Stimulated activated CD4-positive, alpha-beta T cell treated with anti-CD3 and anti-CD28 coated beads, TNF-alpha, amount 100 ng/mL, for 48 hours (primary cell): Measurements from ENCODE around the gene USP16.
"Not testable (repeated sequence)": the region's sequence is repeated elsewhere in the genome, so short reads cannot be mapped to it uniquely, and the experiment has no call there.

Experiments used
- DNase-seq, 3 donors: peaks; one replicate each; pipeline ENCODE4 v3.0.0-alpha.2; 2020; ENCODE audit warnings: low read depth in 3 of 3

USP16 gene

DNA sequence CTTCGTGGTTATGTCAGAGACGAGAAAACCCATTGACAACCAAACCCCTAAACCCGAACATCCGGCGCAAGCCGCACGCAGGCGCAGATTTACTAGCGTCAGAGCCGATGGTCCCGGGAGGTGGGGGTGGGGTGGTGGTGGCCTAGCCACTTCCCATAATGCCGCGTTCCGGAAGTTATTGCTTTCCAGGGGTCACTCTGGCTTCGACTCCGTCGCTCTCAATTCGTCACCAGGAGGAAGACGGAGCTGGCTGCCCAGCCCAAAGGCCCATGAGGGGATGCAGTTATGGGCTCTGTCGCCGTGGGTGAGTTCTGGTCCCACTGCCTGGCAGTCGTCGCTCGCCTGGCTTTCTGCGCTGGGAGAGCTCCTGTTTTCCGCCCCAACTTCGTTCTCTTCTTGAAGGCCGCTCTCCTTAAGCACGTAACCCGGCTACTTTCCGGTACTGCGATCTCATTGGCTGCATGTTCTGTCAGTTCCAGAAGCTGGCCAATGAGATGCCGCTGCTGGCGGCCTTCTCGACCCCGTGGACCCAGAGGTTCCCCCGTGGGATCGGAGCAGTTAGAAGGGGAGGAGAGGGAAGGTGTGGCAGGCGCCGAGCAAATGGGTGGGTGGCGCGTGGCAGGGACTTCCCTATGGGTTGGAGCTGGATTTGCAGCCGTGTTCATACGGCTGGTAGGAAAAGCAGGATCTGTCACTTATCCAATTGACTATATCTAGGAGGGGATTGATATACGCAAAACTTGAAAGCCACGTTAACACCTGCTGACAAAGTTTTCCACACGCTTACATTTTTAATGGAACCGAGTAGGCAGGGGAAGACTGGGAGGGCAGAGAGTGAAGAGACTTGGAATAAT lies at the start of gene USP16:
USP16 (plus strand) TSS at position 195 of the 854 bp plus-strand sequence. CDS start 3,246 bp downstream, outside the sequence.
- peak; percentile 82 to 90 (median 82) for DNase-seq

DNA sequence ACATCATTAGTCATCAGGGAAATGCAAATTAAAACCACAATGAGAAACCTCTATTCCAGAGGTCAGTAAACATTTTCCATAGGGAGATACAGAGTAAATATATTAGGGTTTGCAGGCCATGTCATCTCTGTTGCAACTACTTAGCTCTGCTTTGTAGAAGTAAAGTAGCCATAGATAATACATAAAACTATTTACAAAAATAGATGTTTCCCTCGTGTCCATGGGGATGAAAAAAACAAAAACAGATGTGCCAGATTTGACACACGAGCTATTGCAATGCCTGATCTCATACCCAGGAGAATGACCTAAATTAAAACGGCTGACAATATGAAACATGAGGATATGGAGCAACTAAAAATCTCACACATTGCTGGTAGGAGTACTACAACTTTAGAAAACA lies 49.1 kb upstream of the USP16 start:
- no peak for DNase-seq

DNA sequence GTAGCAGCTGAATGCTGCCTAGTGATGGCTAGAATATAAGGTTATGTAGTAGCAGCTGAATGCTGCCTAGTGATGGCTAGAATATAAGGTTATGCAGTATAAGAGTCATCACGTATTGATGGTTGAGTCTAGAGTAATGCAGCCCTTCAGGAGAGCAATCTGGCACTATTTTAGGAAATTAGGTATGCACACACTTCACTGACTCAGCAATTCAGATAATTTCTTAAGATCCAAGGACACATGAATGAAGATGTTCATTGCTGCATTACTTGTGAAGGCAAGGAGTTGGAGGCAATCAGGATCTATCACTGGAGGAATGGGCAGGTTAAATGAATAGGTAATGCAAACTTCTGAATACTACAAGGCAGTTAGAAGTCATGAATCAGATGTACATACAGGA lies 45.4 kb upstream of the USP16 start:
- DNase-seq: no peak

DNA sequence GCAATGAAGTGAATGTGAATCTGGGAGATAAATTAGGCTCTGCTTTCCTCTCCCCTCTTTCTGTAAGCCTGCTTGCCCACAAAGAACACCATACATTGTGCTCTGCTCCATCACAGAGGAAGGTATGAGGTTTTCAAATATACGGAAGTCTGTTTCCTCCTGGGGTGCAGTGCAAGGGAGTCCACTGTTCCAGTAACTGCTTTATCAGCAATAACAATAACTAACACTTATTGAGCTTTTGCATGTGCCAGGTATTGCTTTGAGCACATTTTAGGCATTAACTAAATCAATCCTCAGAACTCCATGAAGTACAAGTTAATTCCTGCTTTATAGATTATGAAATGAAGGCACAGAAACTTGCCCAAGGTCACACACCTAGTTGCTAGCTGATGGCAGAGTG lies 41.8 kb upstream of the USP16 start:
- no peak for DNase-seq

DNA sequence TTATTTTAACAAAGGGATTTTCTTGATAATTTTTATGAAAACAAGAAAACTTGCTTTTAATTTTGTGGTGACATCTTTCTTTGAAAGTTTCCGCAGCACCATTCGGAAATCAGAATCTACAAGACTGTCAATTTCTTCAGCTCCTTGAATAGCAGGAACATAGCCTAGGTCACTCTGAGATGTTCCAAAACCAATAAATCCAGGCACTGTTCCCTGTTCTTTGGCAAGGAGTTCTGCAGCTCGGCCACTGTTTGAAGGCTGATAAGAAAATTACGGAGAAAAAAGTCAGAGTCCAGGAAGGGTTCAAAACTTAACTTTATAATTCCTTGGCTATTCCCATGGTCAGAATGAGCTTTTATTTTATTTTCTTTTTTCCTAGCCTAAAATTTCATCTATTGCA lies 37.8 kb upstream of the USP16 start:
- no peak for DNase-seq

DNA sequence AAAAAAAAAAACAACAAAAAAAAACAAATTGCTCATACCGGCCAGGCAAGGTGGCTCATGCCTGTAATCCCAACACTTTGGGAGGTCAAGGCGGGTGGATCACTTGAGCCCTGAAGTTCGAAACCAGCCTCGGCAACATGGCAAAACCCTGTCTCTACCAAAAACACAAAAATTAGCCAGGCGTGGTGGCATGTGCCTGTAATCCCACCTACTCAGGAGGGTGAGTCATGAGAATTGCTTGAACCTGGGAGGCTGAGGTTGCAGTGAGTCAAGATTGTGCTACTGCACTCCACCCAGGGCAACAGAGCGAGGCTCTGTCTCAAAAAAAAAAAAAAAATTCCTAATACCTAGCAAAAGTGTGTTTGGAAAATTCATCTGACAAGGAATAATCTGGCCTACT lies 36.3 kb upstream of the USP16 start:
- DNase-seq: peak in 2 of 3 donors; percentile 11 to 17

DNA sequence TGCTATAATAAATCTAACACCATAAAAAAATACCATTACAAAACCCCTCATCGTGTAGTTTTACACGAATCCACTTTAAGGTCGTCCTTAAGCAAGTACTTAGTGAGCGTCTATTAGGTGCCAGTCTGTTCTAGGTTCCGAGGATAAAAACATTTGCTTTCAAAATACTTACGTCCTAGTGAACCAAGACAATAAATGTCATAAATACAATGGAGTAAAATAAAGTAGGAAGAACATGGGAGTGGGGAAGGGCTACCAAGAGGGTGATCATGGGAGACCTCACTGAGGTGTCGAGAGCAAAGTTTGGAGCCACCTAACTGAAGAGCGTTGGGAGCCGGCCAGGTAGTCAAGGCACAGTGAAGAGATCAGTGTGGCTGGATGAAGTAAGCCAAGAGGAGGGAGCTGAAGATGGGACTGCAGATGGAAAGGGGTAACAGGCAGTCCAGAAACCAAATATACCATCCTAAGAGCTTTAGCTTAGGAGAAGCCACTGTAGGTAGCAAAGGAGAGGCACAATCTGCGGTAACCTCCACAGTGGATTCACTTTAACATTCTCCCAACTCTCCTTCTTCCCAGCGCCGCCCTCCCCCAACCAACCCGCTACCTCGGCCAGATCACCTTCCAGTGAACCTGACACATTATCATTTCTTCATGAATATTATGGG lies 32.5 kb upstream of the USP16 start:
- no peak for DNase-seq

DNA sequence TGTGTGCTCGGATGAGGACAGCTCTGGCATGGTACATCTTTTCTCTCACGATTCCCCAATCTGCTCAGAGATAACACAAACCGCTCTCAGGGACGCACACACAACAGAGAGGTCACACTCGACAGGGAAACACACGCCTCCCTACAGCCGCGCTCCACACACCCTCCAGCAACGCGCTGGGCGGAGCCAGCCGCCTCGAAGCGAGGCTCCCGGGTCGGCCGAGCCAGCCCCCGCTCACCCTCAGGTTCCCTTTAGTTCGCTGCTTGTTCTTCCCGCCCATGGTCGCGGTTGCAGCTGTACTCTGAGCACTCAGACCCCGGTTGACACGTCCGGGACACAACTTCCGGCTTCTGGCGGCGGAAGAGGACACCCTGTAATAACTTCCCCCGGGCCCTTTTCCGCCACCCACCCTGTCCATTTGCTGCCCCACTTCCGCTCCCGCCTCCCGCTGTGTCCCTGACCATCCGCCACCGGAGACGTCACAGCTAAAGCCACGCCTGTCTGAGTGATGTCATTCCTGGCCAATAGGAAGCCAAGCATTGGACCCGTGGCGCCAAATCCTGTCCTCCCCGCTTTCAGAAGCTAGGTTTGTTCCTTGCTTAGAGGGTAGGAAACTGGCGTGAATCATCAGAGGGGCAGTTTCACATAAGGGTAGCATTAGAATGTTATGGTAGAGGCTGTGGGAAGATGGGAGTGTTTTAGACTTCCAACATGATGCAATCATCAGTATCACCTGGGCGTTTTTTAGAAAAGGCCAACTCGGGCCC lies 31.8 kb upstream of the USP16 start, which contains the start of gene LTN1:
LTN1 (minus strand) TSS at position 352 of the 767 bp plus-strand sequence; CDS start at position 280, 72 bp downstream.
- peak; percentile 97 to 99 (median 99) for DNase-seq

DNA sequence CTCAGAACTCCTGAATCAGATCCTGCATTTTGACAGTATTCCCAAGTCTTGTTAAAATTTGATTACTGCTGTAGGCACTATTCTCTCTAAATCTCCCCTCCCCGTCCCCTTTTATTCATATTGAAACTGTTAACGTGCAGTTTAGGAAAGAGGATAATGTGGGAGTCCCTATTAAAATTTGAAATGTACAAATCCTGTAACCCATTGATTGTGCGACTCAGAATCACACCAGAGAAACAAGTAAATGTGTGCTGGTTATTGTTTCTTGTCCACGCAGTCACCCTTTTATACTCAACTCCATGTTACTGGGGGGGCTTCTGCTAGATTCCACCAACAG lies 31.2 kb upstream of the USP16 start:
- DNase-seq: no peak

DNA sequence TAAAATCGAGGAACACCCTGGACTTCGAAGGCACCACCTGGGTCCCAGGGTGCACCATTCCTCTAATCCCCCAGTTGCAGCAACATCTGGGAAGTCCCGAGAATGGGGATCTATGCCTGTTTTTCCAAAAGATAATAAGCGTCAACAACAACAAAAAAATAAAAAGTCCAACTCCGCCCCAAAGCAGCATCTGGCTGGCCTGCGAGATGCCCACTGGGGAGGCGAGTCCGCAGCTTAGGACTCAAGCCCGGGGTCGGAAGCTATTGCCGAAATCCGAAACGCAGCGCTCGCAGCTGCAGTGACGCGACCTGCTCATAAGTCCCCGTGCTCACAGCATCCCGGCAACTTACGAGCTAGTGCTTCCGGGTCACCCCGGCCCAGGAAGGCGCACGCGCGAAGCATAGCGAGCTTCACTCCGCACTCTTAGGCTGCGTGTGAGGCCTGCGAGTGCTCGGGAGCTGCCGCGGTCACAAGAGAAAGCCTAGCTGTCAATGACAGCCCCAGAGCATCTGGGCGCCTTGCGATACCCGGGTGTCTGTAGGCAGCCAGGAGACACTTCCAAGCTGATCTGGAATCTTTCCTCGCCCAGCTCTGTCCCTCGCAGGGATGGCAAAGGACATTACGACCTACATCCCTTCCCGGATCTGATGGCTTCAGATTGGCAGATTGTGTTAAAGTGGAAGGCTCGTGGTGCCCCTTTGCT lies 21.9 kb upstream of the USP16 start:
- peak; percentile 87 to 92 (median 88) for DNase-seq

DNA sequence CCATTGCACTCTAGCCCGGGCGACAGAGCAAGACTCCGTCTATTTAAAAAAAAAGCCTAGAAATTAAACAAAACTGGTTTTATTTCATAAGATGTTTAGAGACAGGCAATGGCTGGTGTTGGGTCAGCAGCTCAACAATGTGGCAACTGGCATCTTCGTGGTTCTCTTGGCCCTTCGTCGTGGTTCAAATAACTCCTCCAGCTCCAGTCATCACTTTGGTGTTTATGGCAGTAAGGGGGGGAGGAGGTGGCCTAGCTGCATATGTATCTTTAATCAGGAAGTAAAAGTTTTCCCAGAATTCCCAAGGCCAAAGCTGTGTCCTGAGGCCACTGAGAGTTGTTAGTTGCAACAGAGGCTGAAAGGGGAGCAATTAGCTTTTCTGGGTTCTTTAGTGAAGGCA lies 18.8 kb upstream of the USP16 start:
- DNase-seq: no peak

DNA sequence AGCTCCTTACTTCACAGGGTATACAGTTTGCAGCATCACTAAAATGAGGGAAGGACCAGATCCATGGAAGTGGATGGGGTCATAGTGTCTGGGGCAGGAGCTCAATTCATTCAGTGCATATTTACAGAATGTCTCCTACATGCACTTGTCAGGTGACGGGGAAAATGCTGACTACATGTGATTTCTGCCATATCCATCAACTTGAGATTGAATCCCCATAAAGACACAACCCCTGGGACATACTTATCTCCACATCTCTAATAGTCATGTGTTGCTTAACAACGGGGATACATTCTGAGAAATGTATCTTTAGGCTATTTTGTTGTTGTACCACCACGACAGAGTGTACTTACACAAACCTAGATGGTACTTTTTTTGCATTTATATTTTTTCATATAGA lies 17.3 kb upstream of the USP16 start:
- DNase-seq: no peak

DNA sequence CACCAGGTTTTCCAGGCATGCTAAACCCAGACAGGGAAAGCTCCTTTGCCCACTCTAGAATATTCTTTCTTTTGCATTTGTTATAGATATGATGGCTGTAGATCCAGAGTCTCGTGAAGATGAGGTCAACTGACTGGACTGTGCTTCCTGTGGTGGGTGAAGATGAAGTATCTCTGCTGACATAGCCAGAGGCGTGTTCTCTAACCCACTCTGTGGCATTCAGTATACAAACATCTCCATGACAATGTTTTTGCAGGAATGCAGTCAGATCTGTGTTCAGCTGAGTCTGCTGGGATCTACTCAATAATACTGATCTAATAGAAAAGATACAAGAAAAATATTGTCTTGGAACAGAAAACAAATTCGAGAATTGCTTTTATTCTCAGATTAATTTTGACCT lies 16.7 kb upstream of the USP16 start:
- no peak for DNase-seq

DNA sequence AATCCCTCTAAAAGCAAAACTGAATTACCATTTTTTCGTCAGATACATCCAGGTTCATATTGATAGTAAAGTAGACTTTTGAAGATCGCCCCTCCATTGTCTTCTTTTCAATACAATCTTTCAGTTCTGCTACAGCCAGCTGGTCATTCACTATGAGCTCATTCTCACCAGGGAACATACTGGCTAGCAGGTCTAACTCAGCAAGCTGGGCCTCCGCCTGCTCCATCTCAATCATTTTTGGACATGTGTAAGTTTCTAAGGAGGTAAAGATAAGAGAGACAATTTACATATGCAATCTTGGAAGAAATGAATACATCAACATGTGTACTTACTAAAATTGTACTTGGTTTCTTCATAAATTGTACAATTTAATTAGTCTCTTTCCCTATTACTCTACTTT lies 16.1 kb upstream of the USP16 start:
- DNase-seq: no peak

DNA sequence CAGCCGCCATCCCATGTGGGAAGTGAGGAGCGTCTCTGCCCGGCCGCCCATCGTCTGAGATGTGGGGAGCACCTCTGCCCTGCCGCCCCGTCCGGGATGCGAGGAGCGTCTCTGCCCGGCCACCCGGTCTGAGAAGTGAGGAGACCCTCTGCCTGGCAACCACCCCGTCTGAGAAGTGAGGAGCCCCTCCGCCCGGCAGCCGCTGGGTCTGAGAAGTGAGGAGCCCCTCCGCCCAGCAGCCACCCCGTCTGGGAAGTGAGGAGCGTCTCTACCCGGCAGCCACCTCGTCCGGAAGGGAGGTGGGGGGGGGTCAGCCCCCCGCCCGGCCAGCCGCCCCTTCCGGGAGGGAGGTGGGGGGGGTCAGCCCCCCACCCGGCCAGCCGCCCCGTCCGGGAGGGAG lies 13.2 kb upstream of the USP16 start:
- not testable (repeated sequence) for DNase-seq

DNA sequence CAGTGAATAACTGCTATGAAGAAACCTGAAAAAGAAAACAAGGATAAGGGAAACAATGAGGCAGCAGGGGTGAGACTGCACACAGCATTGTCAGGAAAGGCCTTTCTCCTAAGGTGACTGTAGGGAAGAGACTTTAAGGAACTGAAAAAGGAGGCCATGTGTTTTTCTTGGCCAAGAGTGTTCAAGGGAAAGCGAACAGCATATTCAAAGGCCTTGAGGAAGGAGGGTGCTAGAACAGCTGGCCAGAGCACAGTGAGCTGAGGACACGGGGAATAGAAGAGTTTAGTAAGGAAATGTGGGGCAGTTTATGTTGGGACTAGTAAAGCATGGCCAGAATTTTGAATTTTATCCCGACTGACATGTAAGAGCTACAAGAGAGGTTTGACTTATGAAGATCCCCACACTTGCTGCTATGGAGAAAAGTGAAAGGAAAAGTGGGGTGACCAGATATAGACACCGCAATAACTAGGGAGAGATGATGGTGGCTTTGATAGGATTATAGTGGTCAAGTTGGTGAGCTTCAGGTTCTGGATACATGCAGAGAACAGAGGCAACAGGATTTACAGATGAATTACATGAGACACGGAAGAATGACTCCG lies 6.7 kb upstream of the USP16 start:
- no peak for DNase-seq

DNA sequence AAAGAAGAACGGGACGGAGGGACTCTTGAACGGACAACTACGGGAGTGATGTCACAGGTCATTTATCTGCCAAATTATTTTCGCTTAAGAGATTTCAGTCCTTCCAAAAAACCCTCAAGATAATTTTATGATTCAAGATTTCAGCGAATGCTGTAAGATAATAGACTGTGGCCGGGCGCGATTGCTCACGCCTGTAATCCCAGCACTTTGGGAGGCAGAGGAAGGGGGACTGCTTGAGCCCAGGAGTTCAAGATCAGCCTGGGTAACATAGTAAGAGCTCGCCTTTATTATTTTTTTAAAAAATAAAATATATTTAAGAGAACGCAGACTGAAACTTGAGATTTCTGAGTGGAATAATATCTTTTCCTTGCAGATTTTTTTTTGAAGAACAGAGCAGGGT lies 5.9 kb upstream of the USP16 start:
- DNase-seq: no peak

DNA sequence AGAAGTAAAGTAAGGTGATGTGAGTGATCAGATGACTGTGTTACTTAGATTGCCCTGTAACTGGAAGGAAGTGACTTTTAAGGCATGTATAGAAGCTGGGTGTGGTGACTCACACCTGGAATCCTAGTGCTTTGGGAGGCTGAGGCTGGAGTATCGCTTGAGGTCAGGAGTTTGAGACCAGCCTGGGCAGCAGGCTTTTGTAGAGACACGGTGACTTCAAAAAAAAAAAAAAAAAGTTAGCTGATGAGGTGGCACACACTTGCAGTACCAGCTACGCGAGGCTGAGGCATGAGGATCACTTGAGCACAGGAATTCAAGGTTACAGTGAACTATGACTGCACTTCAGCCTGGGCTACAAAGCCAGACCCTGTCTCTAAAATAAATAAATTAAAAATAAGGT lies 2.3 kb upstream of the USP16 start:
- DNase-seq: no peak

DNA sequence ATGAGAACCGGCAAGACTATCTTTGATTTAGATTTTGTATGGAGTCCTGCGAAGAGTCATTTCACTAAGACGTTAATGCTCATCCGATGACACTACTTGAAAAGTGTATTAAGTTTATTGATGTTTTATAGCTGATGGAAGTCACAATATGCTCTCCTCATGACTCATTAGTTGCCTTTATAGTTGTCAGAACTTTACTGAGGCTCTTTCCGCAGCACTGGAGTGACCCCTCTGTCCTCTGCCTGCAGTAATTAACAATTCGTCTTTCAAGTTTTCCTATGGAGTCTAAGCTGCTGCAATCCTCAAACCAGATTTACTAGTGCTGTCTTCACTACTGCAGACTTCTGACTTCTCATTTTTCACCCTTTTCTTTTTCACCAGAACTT lies 853 bp downstream of the USP16 start:
- DNase-seq: no peak

DNA sequence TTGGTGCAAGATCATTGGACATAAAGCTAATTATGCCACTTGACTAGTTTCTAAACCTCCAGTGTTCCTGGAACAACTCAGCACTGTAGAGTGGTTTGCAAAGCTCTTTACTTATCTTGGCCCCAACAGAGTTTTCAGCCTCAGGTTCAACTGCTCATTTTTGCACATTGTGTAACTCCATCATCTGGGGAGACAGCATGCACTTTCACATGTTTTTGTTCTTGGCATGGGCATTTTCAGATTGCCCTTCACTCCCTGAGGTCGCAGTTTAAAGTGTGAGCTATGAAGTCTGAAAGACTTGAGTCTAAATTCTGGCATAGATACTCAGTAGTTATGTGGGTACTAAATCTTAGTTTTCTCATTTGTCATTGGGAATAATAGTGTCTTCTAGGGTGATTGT lies 5.1 kb downstream of the USP16 start:
- DNase-seq: no peak

DNA sequence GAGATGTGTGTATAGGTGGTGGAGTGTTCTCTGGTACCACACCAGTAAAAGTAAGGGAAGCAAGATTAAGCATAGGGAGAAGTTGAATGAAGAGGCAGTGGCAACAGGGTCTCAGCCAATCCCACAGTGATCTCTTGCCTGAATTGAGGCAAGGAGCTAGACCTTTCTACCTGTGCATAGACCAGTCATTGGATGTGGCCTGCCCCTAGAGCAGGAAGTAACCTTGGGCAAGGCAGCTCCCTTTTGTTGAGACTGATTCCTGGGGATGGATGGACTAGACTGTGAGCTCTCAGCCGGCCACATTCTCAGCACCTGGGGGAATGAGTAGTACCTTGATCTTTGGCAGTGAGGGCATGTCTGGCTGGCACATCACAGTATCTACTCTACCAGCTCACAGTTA lies 6.4 kb downstream of the USP16 start:
- no peak for DNase-seq

DNA sequence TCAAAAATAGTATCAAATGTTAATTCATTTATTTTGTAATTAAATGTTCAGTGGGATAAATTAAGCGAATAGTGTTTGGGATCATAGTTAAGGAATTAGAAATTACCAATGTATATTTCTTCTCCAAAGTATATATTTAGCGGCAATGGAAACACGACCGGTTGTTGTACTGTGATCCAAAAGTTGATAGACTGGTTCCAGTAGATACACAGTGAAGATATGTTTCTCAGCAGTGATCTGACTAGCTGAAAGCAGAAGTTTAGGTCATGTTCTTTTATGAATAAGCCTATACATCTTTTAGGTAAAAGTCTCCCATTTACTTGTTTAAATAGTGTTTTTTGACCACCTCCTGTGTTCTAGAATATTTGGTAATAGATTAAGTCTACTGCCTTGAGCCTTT lies 8.8 kb downstream of the USP16 start:
- DNase-seq: no peak
